GM13977 (cell line): ENCODE measurements around the gene FARSB.
A peak's percentile ranks its signal among the peaks of the same experiment; 100 is the strongest.

Experiments
- DNase-seq: peaks from one replicate; pipeline ENCODE4 v3.0.0; 2012; ENCODE audit warnings: low spot score
- CTCF ChIP-seq: IDR thresholded peaks from 2 replicates; pipeline ENCODE4 v1.5.1; 2012; ENCODE audit warnings: mild to moderate bottlenecking, control low read depth; ENCODE audit not compliant: insufficient read depth; ENCODE audit errors: extremely low read depth, missing control alignments
- in situ Hi-C: fragments of 300-500 bp; cut with MboI; formaldehyde crosslinking; loops from one replicate; pipeline ENCODE4 v1.12.0; 2022; ENCODE audit warnings: low sequenced_read_pairs, low pct_unique_long_range_greater_than_20kb, mixed read lengths, inconsistent platforms; ENCODE audit not compliant: unreplicated experiment

Gene FARSB

DNA sequence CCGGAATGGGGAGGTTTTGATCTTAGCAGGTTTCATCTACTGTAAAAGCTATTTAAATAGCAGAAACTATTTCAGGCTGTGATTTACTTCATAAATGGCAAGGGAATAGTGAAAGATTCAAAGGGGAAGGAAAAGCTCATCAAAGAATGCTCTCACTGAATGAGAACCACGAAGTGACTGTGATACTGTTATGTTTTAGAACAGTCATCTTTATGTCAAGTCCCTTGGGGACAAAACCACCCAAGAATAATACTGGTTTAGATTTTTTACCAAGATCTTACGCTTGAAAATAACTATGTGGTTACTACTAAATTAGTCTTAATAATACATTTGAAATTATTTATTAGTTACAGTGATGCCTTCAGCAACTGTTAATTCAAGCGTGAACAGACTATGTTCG lies 28.1 kb downstream of the FARSB start:
- in situ Hi-C loops = no loop called here
- DNase-seq = no peak
- no peak for TF ChIP-seq CTCF

- in situ Hi-C loops = no loop called here
- no peak for TF ChIP-seq CTCF
- DNase-seq = no peak
Measured at GRCh38 chr2:222623756-222624309, 32.1 kb downstream of the FARSB start.

DNA sequence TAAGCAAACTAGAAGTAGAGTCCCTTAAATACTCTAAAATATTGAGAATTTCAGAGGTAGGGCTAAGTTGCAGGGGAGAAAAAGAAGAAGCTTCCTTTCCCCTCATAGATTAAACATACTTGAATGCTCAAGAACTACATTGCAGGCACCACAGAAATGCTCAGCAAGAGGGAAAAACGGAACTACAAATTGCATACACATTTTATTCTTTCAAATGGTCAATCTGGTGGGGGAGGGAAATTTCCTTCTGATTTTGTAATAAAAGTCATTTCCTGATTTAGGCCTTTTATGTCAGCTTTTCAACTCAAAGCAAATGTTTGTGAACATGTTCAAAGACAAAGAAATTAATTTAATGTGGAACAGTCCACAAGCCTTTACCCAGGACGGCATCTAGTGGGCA lies 33.0 kb downstream of the FARSB start:
- no peak for DNase-seq
- in situ Hi-C loops = no loop called here
- no peak for TF ChIP-seq CTCF

- DNase-seq = no peak
- in situ Hi-C loops = no loop called here
- no peak for TF ChIP-seq CTCF
Measured at GRCh38 chr2:222621893-222622292, 34.0 kb downstream of the FARSB start.

- in situ Hi-C loops = no loop called here
- no peak for DNase-seq
- no peak for TF ChIP-seq CTCF
Measured at GRCh38 chr2:222615320-222615719, 40.6 kb downstream of the FARSB start.

- peak; percentile 70 for DNase-seq
- peak; percentile 78 for TF ChIP-seq CTCF
- in situ Hi-C loops = no loop called here
Measured at GRCh38 chr2:222613715-222614331, 42.1 kb downstream of the FARSB start.

DNA sequence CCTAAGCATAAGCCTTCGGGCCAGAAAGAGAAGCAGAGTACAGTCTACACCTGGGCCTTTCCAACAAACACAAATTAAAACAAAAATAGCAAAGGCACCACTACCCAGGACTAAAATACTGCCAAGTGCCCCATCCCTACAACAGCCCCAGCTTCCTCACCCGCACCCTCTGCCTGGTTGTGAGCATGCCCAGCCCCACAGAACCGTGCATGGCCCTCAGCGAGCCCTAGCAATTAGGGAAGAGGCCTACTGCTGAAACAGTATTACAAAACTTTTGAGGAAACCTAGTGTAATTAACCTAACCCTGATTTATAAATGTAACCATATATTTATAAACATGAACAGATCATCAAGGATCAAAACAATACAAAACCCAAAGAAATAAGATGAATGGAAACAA lies 44.2 kb downstream of the FARSB start:
- in situ Hi-C loops = no loop called here
- DNase-seq = no peak
- no peak for TF ChIP-seq CTCF
